ENCODE results near the gene PLD1. TPM values are rescaled to one million over a fixed set of nuclear protein-coding genes. Genes with fewer than 3 reads are reported as not detected.
"Not testable (repeated sequence)": the region's sequence is repeated elsewhere in the genome, so short reads cannot be mapped to it uniquely, and the experiment has no call there.

The PLD1 gene
- total and polyA plus RNA-seq, 10 of the 15 experiments (the other 5 are each of a cell fraction or from before 2014, with no cell fraction given) = 2.9 to 108 (median 3.6) TPM

DNA sequence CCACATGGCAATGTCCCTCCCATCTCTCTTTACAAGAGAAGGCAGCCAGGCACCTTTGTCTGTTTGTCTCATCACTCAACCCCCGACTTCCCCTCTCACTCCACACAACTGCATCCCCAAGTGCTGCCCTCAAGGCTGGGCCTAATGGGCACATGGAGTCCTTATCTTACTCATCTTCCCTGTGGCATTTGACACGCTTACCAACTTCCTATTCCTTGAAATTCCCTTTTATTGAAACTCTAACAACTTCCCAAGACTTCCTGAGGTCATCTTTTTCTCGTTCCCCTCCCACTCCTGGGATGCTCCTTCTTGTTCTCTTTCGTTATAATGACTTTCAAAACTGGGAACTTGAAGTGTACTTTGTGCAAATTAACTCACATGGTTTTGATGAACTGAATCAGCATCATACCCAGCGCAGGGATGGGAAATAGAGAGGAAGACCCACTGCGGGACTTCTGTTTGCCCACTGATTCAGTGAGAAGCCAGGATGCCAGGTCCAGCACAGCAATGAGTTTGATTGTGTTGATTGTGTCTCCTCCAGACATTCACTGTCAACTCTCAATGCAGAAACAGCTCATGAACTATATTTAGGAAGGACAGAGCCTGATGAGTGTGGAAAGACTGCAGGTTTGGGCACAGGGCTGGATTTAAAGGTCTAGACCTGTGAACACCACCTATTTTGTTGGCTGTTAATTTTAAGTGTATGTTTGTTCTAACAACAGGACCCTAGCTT, 245.4 kb downstream of the PLD1 start:
- intact Hi-C loops (cut with micrococcal nuclease; ENCODE audit: unreplicated experiment) = loop anchor here (5.0 to 10.0 kb wide), 5 partner anchors 220 to 603 kb away; no protein-coding TSS in a partner anchor
- no peak for DNase-seq (ENCODE audit: low read depth, low spot score)
- no peak for ATAC-seq
- no peaks in the 10 kb centered on the region for H3K9me3 ChIP-seq (replicated peaks; ENCODE audit: control insufficient read depth, insufficient read depth, low read length)
- whole genome bisulfite sequencing (ENCODE audit: insufficient coverage, insufficient replicate concordance, low lambda C conversion rate, missing lambda C conversion rate) = 69% methylated on average over 6 of the region's 6 CpGs
- H3K27ac ChIP-seq (ENCODE audit: control insufficient read depth, insufficient read depth) = no peak overlapping the region
- RAD21 ChIA-PET (ENCODE audit: unreplicated experiment) = interaction anchor here (0.7 to 3.6 kb wide), 17 partner anchors 9 to 601 kb away, joined by 3 to 59 read pairs (median 6); partner anchors contain the start of gene TNIK
- in situ Hi-C loops (cut with MboI) = loop anchor here (5.0 kb wide), 3 partner anchors 408 to 603 kb away; no protein-coding TSS in a partner anchor
- H3K36me3 ChIP-seq (ENCODE audit: control insufficient read depth in 2 of 2, insufficient read depth in 2 of 2, low read length in 1 of 2) = no peaks in the 10 kb centered on the region
- no peak overlapping the region for H3K4me2 ChIP-seq (ENCODE audit: control insufficient read depth, insufficient read depth)
- no peaks in the 10 kb centered on the region for H4K20me1 ChIP-seq (ENCODE audit: control insufficient read depth, insufficient read depth)
- H3K9ac ChIP-seq (ENCODE audit: control insufficient read depth, insufficient read depth, low read length) = no peak overlapping the region
- no peak for TF ChIP-seq TCF12 (IDR thresholded peaks at IDR 0.05; ENCODE audit: low read depth, low read length)
- peaks cover 7% of the 10 kb centered on the region for H3K4me1 ChIP-seq (ENCODE audit: control insufficient read depth, insufficient read depth, low read length)
- CTCF ChIA-PET = interaction anchor here (0.8 to 4.6 kb wide), 29 partner anchors 10 to 604 kb away, joined by 3 to 94 read pairs (median 8); no protein-coding TSS in a partner anchor
- SMC1A ChIA-PET (ENCODE audit: uncharacterized antibody, unreplicated experiment) = interaction anchor here (0.7 to 7.6 kb wide), 33 partner anchors 10 to 776 kb away, joined by 3 to 79 read pairs (median 6); no protein-coding TSS in a partner anchor
- no peak for FAIRE-seq
- no peak overlapping the region for H3K4me3 ChIP-seq
- H3K27me3 ChIP-seq (replicated peaks in 1 of 2; ENCODE audit: control insufficient read depth in 2 of 2, insufficient read depth in 2 of 2, low read length in 1 of 2) = no peaks in the 10 kb centered on the region
- BruUV-seq (replicated peaks) = no TSS peak
- no peak overlapping the region for H2AFZ ChIP-seq (ENCODE audit: control insufficient read depth, low read depth, low read length)
- POLR2A ChIA-PET = no interaction called here
- no peaks in the 10 kb centered on the region for H3K79me2 ChIP-seq (ENCODE audit: control insufficient read depth, insufficient read depth, low read length)

DNA sequence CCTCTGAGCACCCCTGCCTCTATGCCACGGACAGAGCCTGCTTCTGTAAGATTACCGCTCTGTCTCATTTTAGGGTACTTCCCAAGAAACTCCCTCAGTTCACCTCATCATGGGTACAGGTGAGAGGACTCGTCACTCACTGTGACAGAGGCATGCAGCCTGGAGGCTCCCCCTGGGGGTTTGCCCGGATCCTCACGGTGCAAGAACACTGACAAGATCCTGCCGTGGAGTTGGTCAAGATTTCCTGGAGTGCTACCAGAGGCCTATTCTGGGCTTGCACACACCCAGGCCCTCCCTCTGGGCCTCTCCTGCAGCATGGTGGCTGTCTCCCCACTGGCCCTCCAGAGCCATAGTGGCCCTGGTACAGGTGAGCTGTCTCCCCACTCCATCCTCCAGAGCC, 247.0 kb downstream of the PLD1 start:
- no peak overlapping the region for H3K4me2 ChIP-seq (ENCODE audit: control insufficient read depth, insufficient read depth)
- CTCF ChIA-PET = interaction anchor here (0.7 to 4.6 kb wide), 6 partner anchors 209 to 601 kb away, joined by 3 to 49 read pairs (median 6); no protein-coding TSS in a partner anchor
- no peak overlapping the region for H2AFZ ChIP-seq (ENCODE audit: control insufficient read depth, low read depth, low read length)
- TF ChIP-seq, protein P1, sequence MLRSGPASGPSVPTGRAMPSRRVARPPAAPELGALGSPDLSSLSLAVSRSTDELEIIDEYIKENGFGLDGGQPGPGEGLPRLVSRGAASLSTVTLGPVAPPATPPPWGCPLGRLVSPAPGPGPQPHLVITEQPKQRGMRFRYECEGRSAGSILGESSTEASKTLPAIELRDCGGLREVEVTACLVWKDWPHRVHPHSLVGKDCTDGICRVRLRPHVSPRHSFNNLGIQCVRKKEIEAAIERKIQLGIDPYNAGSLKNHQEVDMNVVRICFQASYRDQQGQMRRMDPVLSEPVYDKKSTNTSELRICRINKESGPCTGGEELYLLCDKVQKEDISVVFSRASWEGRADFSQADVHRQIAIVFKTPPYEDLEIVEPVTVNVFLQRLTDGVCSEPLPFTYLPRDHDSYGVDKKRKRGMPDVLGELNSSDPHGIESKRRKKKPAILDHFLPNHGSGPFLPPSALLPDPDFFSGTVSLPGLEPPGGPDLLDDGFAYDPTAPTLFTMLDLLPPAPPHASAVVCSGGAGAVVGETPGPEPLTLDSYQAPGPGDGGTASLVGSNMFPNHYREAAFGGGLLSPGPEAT (IDR thresholded peaks at IDR 0.05; ENCODE audit: low read depth) = no peak
- TF ChIP-seq YY1 (IDR thresholded peaks at IDR 0.05; ENCODE audit: low read depth, low read length) = no peak
- TF ChIP-seq RAD21 (IDR thresholded peaks at IDR 0.05; ENCODE audit: insufficient read depth, low read depth, low read length) = peak; percentile 43; the same call in 1 of the 2 replicates
- FAIRE-seq (no peak), ATAC-seq (no peak; the same call in 2 of the 3 replicates), DNase-seq (ENCODE audit: low read depth, low spot score) (no peak)
- no peaks in the 10 kb centered on the region for H3K9me3 ChIP-seq (replicated peaks; ENCODE audit: control insufficient read depth, insufficient read depth, low read length)
- no TSS peak for BruUV-seq (replicated peaks)
- H3K27ac ChIP-seq (ENCODE audit: control insufficient read depth, insufficient read depth) = no peak overlapping the region
- WGBS (ENCODE audit: insufficient coverage, insufficient replicate concordance, low lambda C conversion rate, missing lambda C conversion rate) = 85% methylated on average over 6 of the region's 6 CpGs
- no peak overlapping the region for H3K9ac ChIP-seq (ENCODE audit: control insufficient read depth, insufficient read depth, low read length)
- in situ Hi-C loops (cut with MboI) (no loop called here), intact Hi-C loops (cut with micrococcal nuclease; ENCODE audit: unreplicated experiment) (loop anchor here (2.0 to 10.0 kb wide), 4 partner anchors 102 to 308 kb away; partner anchors contain the start of gene TNIK)
- RAD21 ChIA-PET (ENCODE audit: unreplicated experiment) = interaction anchor here (0.9 kb wide), 1 partner anchor 547 kb away, joined by 3 read pairs; no protein-coding TSS in a partner anchor
- peaks cover 7% of the 10 kb centered on the region for H3K4me1 ChIP-seq (ENCODE audit: control insufficient read depth, insufficient read depth, low read length)
- SMC1A ChIA-PET (ENCODE audit: uncharacterized antibody, unreplicated experiment) = interaction anchor here (0.7 to 7.6 kb wide), 8 partner anchors 215 to 514 kb away, joined by 3 to 79 read pairs (median 4); no protein-coding TSS in a partner anchor
- no peaks in the 10 kb centered on the region for H3K27me3 ChIP-seq (replicated peaks in 1 of 2; ENCODE audit: control insufficient read depth in 2 of 2, insufficient read depth in 2 of 2, low read length in 1 of 2)
- H3K79me2 ChIP-seq (ENCODE audit: control insufficient read depth, insufficient read depth, low read length) = no peaks in the 10 kb centered on the region
- no peak overlapping the region for H3K4me3 ChIP-seq
- no peaks in the 10 kb centered on the region for H4K20me1 ChIP-seq (ENCODE audit: control insufficient read depth, insufficient read depth)
- no peaks in the 10 kb centered on the region for H3K36me3 ChIP-seq (ENCODE audit: control insufficient read depth in 2 of 2, insufficient read depth in 2 of 2, low read length in 1 of 2)
- POLR2A ChIA-PET = no interaction called here

DNA sequence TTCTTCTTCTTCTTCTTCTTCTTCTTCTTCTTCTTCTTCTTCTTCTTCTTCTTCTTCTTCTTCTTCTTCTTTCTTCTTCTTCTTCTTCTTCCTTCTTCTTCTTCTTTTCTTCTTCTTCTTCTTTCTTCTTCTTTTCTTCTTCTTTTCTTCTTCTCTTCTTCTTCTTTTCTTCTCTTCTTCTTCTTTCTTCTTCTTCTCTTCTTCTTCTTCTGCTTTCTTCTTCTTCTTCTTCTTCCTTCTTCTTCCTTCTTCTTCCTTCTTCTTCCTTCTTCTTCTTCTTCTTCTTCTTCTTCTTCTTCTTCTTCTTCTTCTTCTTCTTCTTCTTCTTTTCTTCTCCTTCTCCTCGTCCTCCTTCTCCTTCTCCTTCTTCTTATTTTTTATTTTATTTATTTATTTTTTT, 247.8 kb downstream of the PLD1 start:
- intact Hi-C loops (cut with micrococcal nuclease; ENCODE audit: unreplicated experiment) = loop anchor here (2.0 to 10.0 kb wide), 4 partner anchors 102 to 308 kb away; partner anchors contain the start of gene TNIK
- H3K36me3 ChIP-seq (ENCODE audit: control insufficient read depth in 2 of 2, insufficient read depth in 2 of 2, low read length in 1 of 2); H4K20me1 ChIP-seq (ENCODE audit: control insufficient read depth, insufficient read depth); H2AFZ ChIP-seq (ENCODE audit: control insufficient read depth, low read depth, low read length); H3K4me2 ChIP-seq (ENCODE audit: control insufficient read depth, insufficient read depth); H3K27ac ChIP-seq (ENCODE audit: control insufficient read depth, insufficient read depth); FAIRE-seq; DNase-seq (ENCODE audit: low read depth, low spot score); H3K4me3 ChIP-seq; H3K4me1 ChIP-seq (ENCODE audit: control insufficient read depth, insufficient read depth, low read length); BruUV-seq (replicated peaks); POLR2A ChIA-PET; H3K27me3 ChIP-seq (replicated peaks in 1 of 2; ENCODE audit: control insufficient read depth in 2 of 2, insufficient read depth in 2 of 2, low read length in 1 of 2); ATAC-seq; H3K79me2 ChIP-seq (ENCODE audit: control insufficient read depth, insufficient read depth, low read length); H3K9me3 ChIP-seq (replicated peaks; ENCODE audit: control insufficient read depth, insufficient read depth, low read length); in situ Hi-C loops (cut with MboI); H3K9ac ChIP-seq (ENCODE audit: control insufficient read depth, insufficient read depth, low read length): not testable (repeated sequence)
- WGBS (ENCODE audit: insufficient coverage, insufficient replicate concordance, low lambda C conversion rate, missing lambda C conversion rate) = 43% methylated on average over 1 of the region's 1 CpG
- CTCF ChIA-PET = interaction anchor here (1.1 to 1.8 kb wide), 3 partner anchors 210 to 600 kb away, joined by 4 to 8 read pairs (median 6); no protein-coding TSS in a partner anchor
- RAD21 ChIA-PET (ENCODE audit: unreplicated experiment) = interaction anchor here (1.0 to 1.4 kb wide), 2 partner anchors 23 to 396 kb away, joined by 3 to 4 read pairs; no protein-coding TSS in a partner anchor
- SMC1A ChIA-PET (ENCODE audit: uncharacterized antibody, unreplicated experiment) = interaction anchor here (0.7 to 7.6 kb wide), 7 partner anchors 111 to 513 kb away, joined by 3 to 79 read pairs (median 3); no protein-coding TSS in a partner anchor

All from GM12878 (cell line).